Activated T-helper 9 cell treated with anti-CD3 and anti-CD28 coated beads, Interleukin-2, amount 50 U/mL, for 16 hours (primary cell): ENCODE results near the gene GPR4.
"Not testable (repeated sequence)": the region's sequence is repeated elsewhere in the genome, so short reads cannot be mapped to it uniquely, and the experiment has no call there.

Experiments
- DNase-seq: peaks from one replicate; pipeline ENCODE4 v3.0.0-alpha.2; 2020; ENCODE audit warnings: low read depth

The GPR4 gene

DNA sequence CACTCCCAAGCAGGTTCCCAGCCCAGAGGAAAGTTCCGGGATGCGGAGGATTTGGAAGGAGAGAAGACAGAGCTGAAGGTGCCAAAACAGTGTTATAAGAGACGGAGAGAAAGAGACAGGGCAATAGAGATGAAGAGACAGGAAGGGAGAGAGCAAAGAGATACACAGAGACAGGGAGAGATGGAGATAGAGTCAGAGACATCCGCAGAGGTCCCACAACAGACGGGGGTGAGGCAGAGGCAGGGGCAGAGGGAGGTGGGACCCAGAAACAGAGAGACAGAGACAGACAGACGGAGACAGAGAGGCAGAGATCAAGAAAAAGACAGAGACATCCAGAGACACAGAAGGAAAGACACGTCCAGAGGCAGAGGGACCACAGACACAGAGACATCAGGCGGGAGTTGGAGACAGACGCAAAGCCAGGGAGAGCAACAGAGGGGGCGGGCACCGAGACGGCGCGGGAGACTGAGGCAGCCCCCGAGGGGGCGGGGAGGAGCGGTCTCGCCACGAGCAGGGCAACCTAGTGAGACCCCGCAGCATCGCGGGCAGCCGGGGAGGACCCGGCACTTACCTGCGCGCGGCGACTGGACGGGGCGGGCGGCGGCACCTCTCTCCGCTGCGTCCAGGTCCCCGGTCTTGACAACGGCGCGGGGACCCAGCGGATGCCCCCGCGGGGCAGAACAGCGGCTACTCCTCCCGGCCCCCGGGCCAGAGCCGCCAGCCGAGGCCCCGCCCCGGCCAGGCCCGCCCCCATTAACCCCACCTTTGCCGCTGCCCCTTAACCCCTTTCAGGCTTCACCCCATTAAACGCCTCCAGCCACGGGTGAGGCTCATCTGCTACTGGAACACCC is at the start of gene GPR4:
TSS of gene GPR4 (minus strand) at position 689 of the 851 bp plus-strand sequence. CDS start 10,346 bp downstream, outside the sequence.
- DNase-seq, result no peak

DNA sequence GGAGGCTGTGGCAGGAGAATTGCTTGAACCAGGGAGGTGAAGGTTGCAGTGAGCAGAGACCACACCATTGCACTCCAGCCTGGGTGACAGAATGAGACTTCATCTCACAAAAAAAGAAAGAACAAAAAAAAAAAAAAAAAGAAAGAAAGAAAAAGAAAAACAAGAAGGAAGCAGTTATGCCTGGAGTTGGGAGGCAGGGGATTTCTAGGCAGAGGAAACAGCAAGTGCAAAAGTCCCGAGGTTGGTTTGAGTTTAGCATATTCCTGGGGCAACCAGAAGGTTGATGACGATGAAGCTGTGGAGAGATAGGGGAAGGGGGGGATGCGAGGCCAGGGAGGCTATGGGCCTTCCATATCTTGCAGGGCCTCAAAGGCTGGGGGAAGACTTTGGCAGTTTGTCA is 48.7 kb upstream of the GPR4 start:
- DNase-seq, result no peak

DNA sequence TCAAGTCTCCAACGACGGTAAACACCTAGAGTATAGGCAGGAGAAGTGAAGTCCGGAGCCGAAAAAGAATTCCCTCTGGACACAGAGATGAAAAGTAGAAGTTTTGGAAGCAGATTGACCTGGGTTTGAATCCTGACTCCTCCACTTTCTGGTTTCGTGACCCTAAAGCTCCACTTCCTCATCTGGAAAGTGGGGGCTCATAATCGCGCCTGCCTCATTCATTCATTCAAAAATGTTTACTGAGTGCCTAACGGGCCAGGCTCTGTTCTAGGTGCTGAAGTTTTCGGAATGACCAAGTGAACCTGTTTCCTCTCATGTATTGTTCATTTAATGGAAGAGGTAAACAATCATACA is 44.3 kb upstream of the GPR4 start:
- no peak for DNase-seq

DNA sequence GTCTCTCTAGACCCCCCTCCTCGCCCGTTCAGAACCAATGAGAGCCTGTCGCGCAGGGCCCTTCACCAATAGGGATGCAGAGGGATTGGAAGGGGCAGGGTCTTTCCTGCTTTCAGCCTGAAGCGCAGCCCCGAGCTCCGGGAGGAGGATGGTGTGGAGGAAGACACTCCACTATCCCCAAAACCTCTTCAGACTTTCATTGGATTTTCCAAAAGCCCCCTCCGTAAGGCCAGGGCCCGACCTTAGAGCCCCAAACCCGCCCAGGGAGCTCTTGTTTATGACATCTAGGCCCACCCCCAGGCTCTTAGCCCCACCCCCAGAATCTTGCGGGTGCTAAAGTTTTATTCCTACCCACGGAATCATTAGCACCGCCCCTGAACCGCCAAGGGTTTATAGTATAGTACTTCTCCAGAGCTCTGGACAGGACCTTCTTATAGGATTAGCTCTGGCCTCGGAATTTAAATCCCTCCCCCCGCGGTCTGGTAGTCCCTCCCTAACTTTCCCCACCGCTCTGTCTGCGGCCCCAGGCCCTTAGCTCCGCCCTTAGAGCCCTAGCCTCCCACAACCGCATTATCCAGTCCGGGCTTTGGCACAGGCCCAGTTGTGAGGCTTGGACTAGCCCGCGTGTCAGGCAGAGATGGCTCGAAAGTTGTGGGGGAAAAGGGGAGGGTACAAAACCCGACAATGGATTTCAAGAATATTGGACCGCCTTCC is 43.8 kb upstream of the GPR4 start:
- peak; percentile 64 for DNase-seq

DNA sequence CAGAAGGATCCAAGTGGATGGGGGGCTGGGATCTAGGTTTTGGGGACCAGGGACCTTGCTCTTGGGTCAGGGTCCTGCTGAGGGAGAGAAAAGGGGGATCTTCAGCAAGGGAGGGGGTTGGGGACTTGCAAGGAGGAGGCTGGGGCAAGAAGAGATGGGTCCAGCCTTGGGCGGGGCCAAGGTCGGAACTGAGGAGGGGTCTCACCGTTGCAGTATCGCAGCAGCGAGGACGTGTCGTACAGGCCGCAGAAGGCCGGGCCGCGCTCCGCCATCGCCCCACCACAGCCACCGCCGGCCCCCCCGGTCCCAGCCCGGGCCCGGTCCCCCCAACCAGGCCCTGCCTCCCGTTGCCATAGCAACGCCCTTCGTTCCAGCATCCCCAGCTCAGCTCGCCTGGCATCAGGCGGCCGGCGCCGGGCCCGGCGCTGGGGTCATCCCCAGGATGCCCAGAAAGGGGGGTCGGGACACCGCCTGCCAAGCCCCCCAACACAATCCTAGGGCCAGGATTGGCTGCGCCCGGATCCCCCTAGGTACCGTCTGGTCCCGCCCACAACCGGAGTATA is 43.1 kb upstream of the GPR4 start:
- no peak for DNase-seq

DNA sequence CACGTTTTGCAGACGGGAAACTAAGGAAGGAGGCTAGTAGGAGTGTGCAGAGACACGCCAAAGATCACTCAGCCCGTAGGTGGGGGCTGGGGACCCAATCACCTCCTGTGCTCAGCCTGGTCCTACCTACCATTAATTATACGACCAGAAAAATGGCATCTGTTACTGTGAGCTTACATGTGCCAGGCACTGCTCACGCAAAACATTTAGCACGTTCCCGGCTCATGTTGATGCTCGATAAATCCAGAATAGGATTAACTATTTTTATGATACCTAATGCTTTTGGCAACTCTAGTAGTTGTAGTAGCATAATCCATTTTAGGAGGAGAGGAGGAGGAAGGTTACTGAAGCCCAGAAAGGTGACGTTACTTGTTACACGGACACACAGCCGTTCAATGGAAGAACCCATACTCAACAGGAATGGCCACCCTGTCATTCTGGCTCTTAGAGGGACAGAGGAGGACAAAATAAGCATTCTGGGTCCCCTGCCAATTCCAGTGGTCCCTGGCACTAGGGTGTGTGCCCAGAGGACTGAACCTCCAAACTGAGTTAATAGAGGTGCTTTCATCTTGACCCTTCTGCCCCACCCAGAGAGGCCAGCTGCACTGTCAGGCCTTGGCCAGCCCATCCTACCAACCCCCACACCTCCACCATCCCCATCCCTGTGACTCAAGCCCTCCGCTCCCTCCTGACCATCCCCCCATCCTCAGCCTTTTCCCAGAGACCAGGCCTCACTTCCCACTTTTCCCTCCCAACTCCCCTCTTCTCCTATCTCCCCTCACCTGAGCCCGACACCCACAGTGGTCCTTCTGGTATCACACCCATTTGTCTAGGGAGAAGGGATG is 42.1 kb upstream of the GPR4 start:
- DNase-seq, result no peak

DNA sequence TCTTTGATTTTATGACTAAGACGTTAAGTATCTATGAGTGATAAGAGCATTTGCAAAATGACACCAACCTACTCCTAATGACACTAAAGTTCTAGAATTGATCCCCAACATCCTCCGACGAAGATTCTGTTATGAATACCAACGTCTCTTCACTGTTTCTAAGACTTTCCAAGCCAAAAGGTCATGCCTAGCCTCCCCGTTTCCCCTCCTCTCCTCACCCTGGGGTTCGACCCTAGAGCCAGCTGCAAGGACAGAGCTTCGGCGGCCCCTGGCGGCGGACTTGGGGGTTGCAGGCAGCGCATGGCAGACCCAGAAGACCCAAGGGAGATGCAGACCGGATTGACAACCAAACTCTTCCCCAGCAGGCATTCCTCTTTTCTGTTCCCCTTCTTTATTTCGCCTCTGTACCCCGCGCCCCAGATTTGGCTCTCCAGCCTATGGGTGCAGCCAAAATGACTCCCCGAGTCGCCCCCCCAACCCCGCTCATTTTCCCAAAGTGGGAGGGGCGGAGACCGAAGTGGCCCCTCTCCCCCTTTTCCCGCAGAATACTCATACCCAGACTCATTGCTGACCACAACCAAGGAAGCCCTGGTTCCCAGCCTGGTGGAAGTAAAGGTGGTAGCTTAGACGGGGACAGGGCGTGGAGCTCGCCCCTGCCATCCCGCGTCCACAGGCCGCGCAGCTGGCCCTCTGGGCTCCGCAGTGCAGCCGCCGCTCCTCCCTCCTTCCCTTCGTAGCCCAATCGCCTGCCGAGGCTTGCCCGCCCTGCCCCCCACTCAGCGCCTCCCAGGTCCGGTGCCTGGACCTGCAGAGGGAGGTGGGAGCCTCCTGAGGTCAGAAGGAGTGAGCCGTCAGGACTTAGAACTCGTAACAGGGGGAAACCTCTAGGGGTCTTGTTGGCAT is 41.3 kb upstream of the GPR4 start:
- peak; percentile 91 for DNase-seq

DNA sequence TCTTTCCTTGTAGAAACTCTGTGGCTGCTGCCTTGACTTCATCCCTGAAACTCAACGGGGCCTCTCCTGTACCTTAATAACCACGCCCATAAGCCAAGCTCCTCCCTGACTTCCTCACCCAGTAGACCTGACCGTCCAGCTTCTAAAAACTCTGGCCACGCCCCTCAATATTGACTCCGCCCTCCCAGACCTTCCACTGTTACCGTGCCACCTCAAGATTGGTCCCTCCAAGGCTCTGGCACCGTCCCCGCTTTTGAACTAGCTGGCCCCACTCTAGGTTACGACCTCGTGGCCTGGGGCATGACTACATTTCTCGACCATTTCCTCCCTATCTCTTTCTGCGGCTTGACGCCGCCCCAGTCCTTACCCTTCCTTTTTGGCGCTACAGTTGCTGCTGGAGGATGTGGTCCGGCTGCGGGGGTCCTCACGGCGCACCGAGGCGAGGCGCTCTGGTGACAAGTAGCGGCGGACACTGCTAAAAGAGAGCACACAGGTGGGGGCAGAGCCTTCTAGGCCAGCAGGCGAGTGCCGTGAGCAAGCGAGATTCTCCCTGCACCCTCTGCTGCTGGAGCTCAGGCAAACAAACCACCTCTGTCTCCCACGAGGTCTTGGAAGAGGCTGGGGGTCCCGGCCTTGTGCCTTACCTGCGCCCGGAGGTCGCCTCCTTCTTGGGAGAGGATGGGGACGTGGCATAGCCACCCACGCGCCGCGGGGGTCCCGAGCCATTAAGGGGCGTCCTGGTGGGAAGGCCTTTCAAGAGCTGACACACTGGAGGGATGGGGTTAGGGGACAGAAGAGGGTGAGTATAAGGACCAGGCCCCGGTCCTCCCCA is 39.5 kb upstream of the GPR4 start:
- DNase-seq, result peak; percentile 60

DNA sequence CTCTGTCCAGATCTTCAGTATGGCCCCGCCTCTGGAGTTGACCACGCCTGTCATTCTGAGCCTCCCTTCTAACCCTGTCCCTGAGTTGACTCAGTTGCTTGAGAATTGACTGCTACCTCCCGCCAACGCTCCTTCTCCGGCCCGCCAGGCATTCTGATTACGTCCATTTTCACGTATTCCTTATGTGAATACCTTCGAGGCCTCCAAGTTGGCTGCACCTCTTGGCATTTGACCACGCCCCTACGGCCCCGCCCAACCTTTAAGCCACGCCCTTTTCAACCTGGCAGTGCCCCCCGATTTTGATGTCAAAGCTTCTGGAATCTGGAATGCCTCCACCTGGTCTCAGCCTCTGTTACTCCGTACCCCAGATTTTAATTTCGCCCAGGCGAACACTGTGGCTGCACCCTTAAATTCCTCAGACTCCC is 38.8 kb upstream of the GPR4 start:
- no peak for DNase-seq

DNA sequence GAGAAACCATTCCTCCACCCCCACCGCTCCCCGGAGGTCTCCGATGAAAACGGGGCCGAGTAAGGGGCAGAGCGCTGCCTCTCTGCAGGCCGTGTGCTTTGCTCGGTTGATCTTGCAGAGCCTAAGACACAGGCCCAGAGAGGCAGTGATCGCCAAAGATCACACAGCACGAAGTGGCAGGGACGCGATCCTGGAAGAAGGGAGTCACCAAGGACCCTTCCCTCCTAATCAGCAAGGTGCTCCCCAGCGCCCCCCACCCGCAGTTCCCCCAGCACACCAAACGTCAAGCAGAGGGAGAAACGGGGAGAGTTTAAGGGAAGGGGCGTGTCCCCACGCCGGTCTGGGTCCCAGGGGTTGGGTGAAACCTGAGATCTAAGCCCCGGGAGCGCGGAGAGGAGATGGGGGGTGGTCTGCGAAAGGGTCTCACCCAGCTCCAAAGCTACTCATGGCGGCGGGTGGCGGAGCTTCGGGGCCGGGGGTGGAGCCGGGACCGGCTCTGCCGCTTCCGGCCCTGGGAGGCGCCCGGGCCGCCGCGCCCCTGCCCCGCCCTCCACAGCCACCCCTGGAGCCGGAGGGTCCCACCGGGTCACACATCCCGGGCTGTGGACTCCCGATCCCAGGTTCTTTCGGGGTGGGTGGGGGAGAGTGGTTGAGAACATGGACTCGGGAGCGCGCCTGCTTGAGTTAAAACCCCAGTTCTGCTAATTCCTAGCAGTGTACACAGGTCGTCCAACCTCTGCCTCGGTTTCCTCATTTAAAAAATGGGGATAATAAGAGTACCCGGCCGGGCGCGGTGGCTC is 37.1 kb upstream of the GPR4 start, which contains the start of gene EML2:
TSS of gene EML2 (minus strand) at position 468 of the 800 bp plus-strand sequence. CDS start at position 447, 21 bp downstream.
- peak; percentile 46 for DNase-seq

DNA sequence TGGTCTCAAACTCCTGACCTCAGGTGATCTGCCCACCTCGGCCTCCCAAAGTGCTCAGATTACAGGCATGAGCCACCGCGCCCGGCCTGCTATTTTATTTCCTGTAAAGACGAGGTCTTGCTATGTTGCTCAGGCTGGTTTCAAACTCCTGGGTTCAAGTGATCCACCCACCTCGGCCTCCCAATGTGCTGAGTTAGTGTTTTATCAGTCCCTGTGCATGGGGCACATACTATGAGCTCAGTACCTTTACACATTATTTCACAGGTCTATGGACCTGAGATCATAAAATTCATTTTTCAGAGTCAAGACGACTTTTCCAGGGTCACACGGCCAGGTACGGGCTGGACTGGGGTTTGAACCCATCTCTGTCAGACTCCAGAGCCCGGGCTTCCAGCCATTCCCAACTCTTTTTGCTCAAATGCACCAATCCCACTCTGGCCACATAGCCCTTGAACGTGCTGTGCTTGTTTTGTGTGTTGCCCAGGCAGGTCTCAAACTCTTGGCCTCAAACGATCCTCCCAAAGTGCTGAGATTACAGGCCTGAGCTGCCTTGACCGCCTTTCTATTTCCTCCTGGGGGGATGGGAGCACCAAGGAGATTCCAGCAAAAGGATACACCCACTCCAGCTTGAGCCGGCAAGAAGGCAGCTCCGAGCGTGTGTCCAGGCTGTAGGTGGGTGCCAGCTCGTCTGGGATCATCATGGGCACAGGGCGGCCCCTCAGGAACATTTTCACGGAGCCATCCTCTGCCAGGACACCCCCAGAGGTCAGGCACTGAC is 36.1 kb upstream of the GPR4 start:
- no peak for DNase-seq

DNA sequence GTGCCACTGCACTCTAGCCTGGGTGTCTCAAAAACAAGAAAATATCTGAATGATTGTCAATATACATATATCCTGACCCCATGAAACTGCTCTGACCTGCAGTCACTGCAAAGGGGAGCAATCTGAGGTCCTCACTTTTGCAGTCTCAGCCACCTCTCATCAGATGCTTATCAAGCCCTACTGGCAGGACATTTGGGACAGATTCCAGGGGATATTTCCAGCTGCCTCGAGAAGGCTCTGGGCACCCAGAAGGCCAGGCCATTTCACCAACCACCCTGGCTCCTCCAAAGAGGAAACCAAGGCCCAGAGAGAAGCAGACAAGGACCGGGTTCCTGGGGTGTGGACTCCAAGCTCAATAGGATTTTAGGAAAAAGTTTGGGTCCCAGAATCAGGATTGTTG is 34.9 kb upstream of the GPR4 start:
- no peak for DNase-seq

DNA sequence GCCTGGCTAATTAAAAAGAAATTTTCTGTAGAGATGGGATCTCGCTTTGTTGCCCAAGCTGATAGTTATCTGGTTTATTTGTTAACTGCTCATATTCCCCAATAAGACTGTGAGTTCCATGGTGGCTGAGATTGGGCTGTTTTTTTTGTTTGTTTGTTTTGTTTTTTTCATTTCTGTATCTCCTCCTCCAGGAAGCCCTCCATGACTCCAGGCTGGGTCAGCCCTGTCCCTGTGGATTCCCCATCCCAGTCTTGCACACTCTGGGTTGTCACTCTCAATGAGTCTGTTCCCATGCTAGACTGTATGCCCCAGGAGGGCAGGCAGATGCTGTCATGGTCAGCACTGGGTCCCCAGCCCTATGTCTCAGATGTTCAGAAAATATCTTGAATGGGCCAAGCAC is 34.3 kb upstream of the GPR4 start:
- no peak for DNase-seq

DNA sequence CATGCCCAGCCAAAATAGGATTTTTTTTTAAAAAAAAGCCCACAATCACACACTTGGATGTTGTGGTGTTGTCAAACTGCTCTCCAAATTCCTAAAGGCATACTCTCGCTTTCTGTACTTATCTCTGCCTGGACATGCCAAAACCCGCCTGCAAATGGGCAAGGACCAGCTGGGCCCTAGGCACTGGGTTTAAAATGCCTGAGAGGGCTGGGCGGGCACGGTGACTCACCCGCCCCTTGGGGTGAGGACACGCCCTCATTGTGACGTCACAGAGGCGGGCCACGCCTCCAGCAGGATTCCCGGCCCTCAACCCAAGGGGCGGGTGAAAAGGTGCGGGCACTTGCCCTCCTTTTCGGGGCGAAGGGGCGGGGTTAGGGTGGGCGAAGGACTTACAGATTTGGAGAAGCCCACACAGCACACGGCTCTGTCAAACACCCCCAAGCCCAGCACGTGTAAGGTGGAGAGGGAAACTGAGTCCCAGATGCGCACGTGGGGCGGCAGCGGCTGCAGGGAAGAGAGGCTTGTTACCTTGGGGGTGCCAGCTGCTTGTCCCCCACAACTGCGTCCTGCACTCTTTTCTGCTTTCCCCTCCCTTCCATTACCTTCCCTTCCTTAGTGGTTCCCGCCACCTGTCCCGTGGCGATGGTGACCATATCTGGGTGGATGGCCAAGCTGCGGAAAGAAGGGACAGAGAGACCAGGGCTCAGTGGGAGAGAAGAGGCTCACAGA is 30.6 kb upstream of the GPR4 start:
- DNase-seq, result peak; percentile 37

DNA sequence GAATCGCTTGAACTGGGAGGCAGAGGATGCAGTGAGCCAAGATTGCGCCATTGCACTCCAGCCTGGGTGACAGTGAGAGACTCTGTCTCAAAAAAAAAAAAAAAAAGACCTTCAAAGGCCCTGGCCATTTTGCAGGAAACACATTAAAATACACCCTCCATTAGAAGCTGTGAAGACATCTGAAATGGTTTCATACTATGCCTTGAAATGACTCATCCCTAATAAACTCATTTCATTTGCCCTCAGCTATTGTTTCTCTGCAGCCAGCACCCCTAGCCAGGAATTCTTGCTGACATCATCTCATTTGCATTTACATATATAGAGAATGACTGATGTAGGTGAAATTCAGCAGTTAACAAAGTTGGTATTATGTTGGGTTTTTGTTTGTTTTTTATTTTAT is 28.5 kb upstream of the GPR4 start:
- no peak for DNase-seq

DNA sequence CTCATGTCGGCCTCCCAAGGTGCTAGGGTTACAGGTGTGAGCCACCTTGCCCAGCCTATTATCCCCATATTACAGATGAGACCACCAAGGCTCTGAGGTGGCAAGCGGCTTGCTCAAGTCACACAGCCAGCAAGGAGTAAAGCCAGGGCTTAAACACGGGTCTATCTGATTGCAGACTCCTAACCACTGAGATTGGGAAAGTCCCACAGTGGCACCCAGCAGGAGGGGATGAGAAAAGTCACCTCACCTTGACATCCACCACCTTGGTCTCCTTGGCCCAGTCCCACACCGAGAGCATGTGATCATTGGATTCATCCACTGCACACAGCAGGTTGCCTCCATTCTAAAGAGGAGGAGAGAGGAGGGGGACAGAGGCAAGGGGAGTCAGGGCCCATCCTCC is 27.7 kb upstream of the GPR4 start:
- DNase-seq, result no peak

DNA sequence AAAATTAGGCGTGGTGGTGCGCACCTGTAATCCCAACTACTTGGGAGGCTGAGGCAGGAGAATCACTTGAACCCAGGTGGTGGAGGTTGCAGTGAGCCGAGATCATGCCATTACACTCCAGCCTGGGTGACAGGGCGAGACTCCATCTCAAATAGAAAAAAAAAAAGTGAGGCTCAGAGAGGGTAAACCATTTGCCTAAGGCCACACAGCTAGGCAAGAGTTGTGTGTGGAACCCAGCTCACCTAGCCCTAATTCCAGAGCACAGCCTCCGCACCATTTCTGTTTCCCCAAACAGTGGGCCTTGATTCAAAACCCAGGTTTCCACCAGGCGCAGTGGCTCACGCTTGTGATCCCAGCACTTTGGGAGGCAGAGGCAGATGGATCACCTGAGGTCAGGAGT is 26.2 kb upstream of the GPR4 start:
- not testable (repeated sequence) for DNase-seq

DNA sequence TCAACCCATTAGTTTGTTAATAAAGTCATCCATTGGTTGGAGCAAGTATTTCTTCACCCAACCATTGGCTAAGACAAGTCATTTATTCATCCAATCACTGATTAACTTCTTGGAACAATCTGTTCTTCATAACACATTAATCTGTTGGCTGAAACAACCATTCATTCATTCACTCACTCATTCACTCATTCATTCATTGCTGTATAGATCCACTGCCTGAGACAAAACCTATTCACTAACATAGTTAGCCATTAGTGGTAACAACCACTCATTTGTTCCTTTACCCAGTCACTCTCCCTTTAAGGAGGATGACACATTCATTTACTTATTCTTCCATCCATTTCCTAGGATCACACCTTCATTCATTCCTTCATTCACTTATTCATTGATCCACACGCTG is 22.0 kb upstream of the GPR4 start:
- no peak for DNase-seq
